Posterior vena cava (tissue), 2 donors: Measurements from ENCODE around the gene HIPK2. TPM values are rescaled to one million over a fixed set of nuclear protein-coding genes. Genes with fewer than 3 reads are reported as not detected.
"Not testable (repeated sequence)": the region's sequence is repeated elsewhere in the genome, so short reads cannot be mapped to it uniquely, and the experiment has no call there.

Experiments used
- DNase-seq: peaks from one replicate; pipeline ENCODE4 v3.0.0-alpha.2; 2020; ENCODE audit warnings: low spot score
- intact Hi-C, 2 donors: fragments of 100-400 bp; cut with DNase I; formaldehyde crosslinking; loops; one replicate each; pipeline versions ENCODE4 v1.14.1 to v1.14.2; 2022 to 2023
- total RNA-seq, 2 donors: library from RNA; stranded (reverse); fragmentation: NEBNext Ultra II Directional; extraction: Animal tissue kit (Norgen Biotek cat#: 25700); gene quantifications; one replicate each; pipeline ENCODE4 v1.2.1, GENCODE V29; 2021
- donor health status: DM: yes; HTN: yes; CAD: no.
- donor health status: DM: yes; HTN: yes; CAD: no.

Gene HIPK2
- total RNA-seq, 2 donors from 2014 or later, result 46.5 to 67.6 TPM

DNA sequence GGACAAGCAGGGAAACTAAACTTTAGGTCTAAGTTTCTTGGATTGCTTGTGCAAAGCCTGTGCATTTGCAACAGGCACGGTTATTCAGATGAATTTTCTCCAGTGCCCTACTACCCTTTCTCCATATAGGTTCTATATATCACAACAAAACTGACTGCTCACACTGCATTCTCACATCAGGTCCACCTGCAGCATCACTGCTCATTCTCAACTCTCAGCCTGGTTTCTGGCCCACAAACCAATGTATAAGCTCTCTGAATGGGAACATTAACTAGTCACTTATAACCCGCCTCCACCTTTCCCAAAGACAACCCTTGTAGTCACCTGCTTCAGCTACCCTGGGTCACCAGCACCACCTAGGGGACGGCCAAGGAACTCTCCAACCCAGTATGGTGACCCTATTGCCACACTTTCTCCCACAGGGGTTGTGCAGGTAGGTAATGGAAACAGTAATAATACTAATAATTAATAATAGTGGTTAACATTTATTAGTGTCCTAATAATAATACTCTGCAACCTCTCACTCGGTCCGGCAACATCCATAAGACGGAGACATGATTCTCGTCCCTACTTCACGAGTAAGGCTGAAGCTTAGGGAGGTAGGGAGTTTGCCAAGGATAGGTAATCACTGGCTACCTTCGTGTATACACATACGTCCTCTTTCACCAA is 157.0 kb downstream of the HIPK2 start:
- DNase-seq, result peak; percentile 58

GRCh38 chr7:139619367-139619657 is 158.5 kb downstream of the HIPK2 start:
- DNase-seq, result no peak
- intact Hi-C loops, result no loop called here

More for the DNA sequence above, 157.0 kb downstream of the HIPK2 start:
- intact Hi-C loops, result no loop called here

GRCh38 chr7:139618482-139619366 is 159.1 kb downstream of the HIPK2 start:
- peak; percentile 67 for DNase-seq
- intact Hi-C loops, result no loop called here

DNA sequence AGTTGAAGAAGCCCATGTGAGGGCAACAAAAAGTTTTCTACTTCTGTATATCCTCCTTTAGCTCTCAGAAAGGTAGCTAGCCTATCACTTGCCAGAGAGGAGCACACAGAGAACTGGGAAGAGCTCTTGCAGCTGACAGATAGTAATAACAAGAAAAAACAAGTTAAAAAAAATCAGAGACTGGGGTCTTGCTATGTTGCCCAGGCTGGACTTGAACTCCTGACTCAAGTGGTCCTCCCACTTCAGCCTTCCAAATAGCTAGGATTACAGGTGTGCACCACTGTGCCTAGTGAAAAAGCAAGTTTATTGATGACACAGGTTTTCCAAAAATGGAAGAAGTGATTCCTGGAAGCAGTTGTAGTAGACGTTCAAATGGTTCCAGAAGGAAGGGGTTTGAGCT is 160.7 kb downstream of the HIPK2 start:
- no peak for DNase-seq
- intact Hi-C loops, result no loop called here

DNA sequence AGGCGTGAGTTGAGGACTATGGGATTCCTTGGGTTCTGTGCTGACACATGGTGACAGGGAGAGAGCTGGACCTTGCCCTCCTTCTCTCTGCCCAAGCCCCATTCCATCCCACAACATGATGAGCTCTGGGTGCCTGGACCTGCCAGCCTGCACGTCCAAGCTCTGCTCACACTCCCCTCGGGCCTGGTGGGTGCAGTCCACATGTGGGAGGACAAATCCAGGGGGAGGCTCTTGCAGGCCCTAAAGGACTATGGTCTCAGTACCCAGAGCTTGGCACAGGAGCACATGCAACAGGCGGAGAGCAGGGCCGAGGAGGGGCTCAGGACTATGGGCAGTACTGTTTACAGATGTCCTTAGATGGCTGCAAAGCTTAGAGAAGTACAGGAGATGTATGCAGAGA is 162.9 kb downstream of the HIPK2 start:
- no peak for DNase-seq
- intact Hi-C loops, result no loop called here

DNA sequence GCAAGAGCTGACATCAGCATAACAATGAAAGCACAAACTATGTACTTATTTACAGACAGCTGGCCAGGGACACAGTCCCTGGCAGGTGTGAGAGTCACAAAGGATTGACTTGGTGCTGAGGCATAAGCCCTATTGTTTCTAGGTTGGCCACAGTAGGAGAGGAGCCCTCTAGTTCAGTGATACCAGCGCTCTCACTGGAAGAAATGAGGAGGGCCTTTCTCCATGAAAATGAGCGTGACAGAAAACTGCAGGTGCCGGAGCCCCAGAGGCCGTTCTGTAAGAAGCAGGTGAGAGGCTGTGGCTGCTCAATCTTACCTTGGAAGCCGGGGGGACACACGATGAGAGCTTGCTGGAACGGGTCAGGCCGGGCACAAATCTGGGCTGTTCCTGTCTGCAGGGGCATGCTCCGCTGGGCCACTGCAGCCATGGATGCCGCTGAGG is 163.8 kb downstream of the HIPK2 start:
- intact Hi-C loops, result no loop called here
- no peak for DNase-seq

- intact Hi-C loops, DNase-seq: not testable (repeated sequence)
These were observed 166.2 kb downstream of the HIPK2 start for GRCh38 chr7:139611556-139611955.

DNA sequence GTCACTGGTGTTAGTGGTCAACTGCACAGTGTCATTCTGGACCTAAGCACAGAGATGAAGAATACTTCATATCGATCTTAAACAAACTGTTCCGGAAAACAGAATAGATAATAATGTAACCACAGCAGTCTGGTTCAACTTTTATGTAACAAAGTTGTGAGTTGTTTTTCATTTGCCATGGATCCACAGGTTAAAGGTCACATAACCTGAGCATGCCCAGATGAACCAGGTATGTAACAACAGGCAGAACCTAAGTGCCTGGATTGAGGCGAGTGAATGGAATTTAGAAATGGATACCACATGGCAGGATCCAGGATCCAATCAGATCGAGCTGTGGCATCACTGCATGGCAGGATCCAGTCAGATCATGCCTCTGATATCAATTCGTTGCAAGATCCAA is 167.2 kb downstream of the HIPK2 start:
- DNase-seq, result no peak
- intact Hi-C loops, result no loop called here

DNA sequence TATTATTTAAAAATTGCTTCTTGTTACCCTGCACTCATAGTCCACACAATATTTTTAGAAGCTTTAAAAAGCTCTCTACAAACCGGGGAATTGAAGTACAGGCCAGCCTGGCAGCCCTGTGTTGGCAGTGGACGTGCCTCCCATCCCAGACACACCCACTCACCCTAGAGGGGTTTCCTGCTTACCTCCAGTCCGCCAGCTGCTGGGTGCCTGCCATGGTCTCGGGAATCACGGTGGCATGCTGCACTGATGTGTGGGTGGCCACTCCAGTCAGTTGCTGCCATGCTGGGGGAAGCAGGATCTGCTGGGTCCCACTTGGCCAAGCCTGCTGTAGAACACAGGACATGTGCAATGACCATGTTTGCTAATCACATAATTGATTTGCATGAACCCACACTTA is 173.9 kb downstream of the HIPK2 start:
- DNase-seq, result no peak
- intact Hi-C loops, result no loop called here

DNA sequence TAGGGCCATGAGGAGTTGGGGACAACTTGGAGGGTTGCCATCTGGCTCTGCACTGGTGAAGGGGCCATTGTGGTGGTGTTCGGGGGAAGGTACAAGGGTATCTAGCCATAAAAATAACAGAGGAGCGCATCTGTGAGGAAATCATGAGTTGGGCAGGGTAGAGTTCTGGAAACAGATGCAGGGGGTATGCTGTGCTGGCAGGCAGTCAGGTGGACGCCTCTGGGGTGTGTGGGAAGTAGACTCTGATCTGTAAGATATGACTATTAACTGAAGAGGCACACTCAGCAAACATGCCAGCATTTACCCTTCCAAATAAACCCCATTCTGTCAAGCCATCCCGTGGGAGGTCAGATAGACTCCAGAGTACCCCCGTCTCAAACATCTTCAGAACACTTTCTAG is 174.5 kb downstream of the HIPK2 start:
- intact Hi-C loops, result no loop called here
- no peak for DNase-seq

- intact Hi-C loops, result no loop called here
- no peak for DNase-seq
These were observed 175.6 kb downstream of the HIPK2 start for GRCh38 chr7:139602143-139602722.

GRCh38 chr7:139601176-139601575 is 176.6 kb downstream of the HIPK2 start:
- DNase-seq, result no peak
- intact Hi-C loops, result no loop called here

DNA sequence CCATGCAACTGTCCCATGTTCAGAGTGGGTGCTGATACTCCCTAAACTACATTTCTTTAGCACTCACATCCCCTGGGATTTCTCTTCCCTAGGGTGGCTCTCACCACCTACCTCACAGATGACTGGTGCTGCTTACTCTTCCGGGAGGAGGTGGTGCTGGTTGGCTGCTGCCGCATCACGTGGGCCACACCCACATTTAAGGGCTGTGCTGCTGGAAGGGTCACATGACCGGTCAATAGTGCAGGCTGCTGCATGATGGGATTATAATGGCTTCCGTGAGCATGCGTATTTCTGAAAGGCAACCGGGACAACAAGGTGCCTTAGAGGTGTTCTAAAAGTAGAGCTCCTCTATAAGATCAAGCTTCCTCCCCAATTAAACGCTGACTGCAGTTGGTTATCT is 177.5 kb downstream of the HIPK2 start:
- DNase-seq, result no peak
- intact Hi-C loops, result no loop called here

DNA sequence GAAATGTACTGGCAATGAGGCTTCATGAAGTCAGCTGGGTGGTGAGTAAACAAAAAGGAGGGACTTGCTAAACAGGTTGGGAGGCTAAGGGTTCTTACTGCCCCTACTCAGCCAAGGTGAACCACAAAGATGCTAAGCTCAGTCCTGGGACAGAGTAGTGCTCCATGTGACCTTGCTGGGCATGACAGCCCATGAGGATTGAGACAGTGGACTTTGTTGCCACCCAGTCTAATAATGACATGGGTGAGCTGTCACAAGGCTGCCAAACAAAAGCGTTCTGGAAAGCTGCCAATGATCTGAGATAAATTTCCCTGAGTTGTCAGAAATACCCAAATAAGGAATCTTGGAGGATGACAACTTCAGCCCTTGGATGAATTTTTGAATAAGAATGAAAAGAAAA is 179.2 kb downstream of the HIPK2 start:
- intact Hi-C loops, result no loop called here
- DNase-seq, result no peak

DNA sequence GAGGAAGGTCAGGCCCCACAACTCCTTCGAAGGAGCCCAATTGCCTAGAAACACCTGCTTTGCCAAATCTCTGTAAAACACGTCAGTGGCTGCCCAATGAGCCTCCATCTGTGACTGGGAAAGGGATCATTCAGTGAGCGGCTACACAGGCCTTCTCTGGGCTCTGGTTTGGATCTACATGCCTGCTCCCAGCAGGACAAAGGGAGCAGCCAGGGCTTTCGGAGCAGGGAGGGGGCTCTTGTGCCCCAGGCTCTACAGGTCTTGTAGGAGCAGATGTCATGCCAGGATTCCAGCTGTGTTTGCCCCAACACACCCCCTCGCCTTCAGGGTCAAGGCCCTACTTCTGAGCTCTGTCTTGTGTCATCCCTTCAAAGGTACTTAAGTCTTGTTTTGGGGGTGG is 180.8 kb downstream of the HIPK2 start:
- intact Hi-C loops, result no loop called here
- no peak for DNase-seq

- intact Hi-C loops, result no loop called here
These were observed 181.2 kb downstream of the HIPK2 start for GRCh38 chr7:139596626-139597025.

GRCh38 chr7:139595806-139596205 is 182.0 kb downstream of the HIPK2 start:
- intact Hi-C loops, result no loop called here
- no peak for DNase-seq

More at GRCh38 chr7:139596626-139597025, 181.2 kb downstream of the HIPK2 start:
- no peak for DNase-seq

DNA sequence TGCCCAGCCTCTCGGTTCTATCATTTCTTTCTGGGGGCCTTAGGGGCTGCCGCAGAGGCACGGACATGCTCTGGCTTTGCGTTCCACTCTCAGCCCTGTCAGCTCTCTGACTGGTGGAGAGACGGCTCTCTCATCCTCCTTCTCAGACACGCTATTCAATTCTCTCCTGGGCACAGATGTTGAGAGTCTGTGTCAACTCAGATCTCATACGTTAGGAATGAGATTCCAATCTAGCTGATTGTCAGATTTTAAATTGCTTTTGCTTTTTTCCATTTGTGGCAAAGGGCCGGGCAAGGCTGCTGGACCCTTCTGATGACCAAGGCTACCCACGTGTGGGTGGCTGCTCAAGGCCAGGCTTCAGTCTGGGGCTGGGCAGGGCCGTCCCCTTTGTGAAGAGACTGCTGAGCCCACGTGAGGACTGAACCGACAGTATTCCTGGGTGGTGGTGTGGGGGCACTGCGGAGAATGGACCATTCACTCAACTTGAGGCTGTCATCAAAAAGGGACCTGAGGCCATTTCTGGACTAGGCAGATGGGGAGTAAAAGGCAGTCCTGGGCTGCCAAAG is 182.8 kb downstream of the HIPK2 start:
- no peak for DNase-seq
- intact Hi-C loops, result no loop called here

- no peak for DNase-seq
- intact Hi-C loops, result no loop called here
These were observed 183.7 kb downstream of the HIPK2 start for GRCh38 chr7:139594090-139594489.

DNA sequence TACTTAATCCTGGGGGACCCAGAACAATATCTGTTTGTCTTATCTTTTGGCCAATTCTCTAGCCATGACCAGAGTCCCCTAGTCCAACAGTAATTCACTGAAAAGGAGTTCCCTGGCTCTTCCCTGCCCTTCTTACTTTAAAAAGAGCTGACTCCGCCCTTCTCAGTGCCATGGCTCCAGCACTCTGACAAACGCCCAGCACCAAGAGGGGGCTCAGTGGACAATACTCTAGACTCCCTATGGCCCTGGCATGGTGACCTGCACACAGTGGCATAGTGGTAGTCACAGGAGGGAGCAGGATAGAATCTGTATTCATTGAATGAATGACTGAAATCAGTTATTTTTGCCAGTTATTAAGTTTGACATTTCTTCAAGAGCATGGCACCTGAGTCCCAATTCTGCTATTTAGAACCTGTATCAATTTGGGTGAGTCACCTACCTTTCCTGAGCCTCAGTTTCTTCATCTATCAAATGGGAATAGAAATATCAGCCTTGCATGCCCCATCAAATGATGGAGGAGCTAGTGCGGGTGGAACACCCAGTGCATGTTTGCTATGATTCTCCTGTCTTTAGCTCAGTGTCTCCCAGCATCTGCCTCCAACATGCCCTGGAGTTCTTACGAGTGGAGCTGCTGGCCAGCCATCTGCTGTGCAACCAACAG is 184.9 kb downstream of the HIPK2 start:
- intact Hi-C loops, result no loop called here
- no peak for DNase-seq
